B cell (primary cell): ENCODE measurements around the gene CCNB1. TPM values are rescaled to one million over a fixed set of nuclear protein-coding genes. Genes with fewer than 3 reads are reported as not detected.
"Not testable (repeated sequence)": the region's sequence is repeated elsewhere in the genome, so short reads cannot be mapped to it uniquely, and the experiment has no call there.

Experiments used
- ATAC-seq: fragments of 200-7000 bp; cut with Tn5 transposase; one replicate; pipeline ENCODE4 v1.10.0; 2021; ENCODE audit warnings: low read depth, mild to moderate bottlenecking, moderate number of reproducible peaks, moderate library complexity
- CTCF ChIA-PET: fragments of 350-600 bp; sonication (Branson Sonifier 250); formaldehyde crosslinking; loops from one replicate; lab custom pipeline; 2021; ENCODE audit warnings: antibody characterized with exemption, inconsistent platforms; lab: Charles Lee
- POLR2A ChIA-PET: fragments of 350-600 bp; sonication (Branson Sonifier 250); formaldehyde crosslinking; loops from one replicate; lab custom pipeline; 2021; ENCODE audit warnings: antibody characterized with exemption; lab: Charles Lee
- DNase-seq: peaks from one replicate; pipeline ENCODE4 v3.0.0; 2013
- H2AFZ ChIP-seq: 2 replicates; pipeline ENCODE4 v1.6.1; 2012; ENCODE audit warnings: mild to moderate bottlenecking, low read depth, low read length; ENCODE audit not compliant: insufficient read depth, poor library complexity, severe bottlenecking
- H3K27ac ChIP-seq, 2 donors: 1 replicate in 1 of 2; 2 replicates in 1 of 2; pipeline ENCODE4 v1.5.1; 2012 to 2013; ENCODE audit warnings: low read length in 2 of 2, mild to moderate bottlenecking in 2 of 2, moderate library complexity in 1 of 2
- H3K27me3 ChIP-seq, 4 experiments: fragments of 200-600 bp in 1 of 4; sonication (generic) in 1 of 4; replicated peaks in 1 of 4; 1 replicate in 2 of 4; 2 replicates in 2 of 4; pipeline versions ENCODE4 v1.6.1 to v1.7.0; 2013 to 2016; ENCODE audit warnings: low read length in 3 of 4, mild to moderate bottlenecking in 2 of 4, mixed read lengths in 1 of 4, moderate library complexity in 1 of 4; ENCODE audit not compliant: insufficient read depth in 4 of 4, control insufficient read depth in 3 of 4; ENCODE audit errors: control extremely low read depth in 1 of 4
- H3K36me3 ChIP-seq, 2 experiments: replicated peaks in 1 of 2; 1 replicate in 1 of 2; 2 replicates in 1 of 2; pipeline versions ENCODE4 v1.6.1 to v1.7.1; 2013; ENCODE audit warnings: low read length in 1 of 2; ENCODE audit not compliant: insufficient read depth in 2 of 2, control insufficient read depth in 1 of 2; ENCODE audit errors: control extremely low read depth in 1 of 2, extremely low read depth in 1 of 2
- H3K4me1 ChIP-seq, 2 donors: fragments of 200-600 bp in 1 of 2; sonication (generic) in 1 of 2; 1 replicate in 1 of 2; 2 replicates in 1 of 2; pipeline versions ENCODE4 v1.5.1 to v1.6.1; 2013 to 2017; ENCODE audit warnings: low read length in 2 of 2; ENCODE audit not compliant: control insufficient read depth in 2 of 2, insufficient read depth in 2 of 2
- H3K4me2 ChIP-seq: replicated peaks from 2 replicates; pipeline ENCODE3; 2012; ENCODE audit warnings: mild to moderate bottlenecking, low read depth, low read length; ENCODE audit not compliant: poor library complexity, severe bottlenecking
- H3K4me3 ChIP-seq, 5 experiments: fragments of 200-600 bp in 1 of 5; sonication (generic) in 1 of 5; 1 replicate in 3 of 5; 2 replicates in 2 of 5; pipeline versions ENCODE4 v1.5.1 to v1.7.0; 2011 to 2016; ENCODE audit warnings: low read length in 4 of 5, mild to moderate bottlenecking in 4 of 5, low read depth in 2 of 5, control low read depth in 1 of 5, moderate library complexity in 1 of 5; ENCODE audit not compliant: insufficient read depth in 1 of 5; ENCODE audit errors: control extremely low read depth in 1 of 5, extremely low read depth in 1 of 5
- H3K79me2 ChIP-seq: fragments of 200-600 bp; sonication (generic); one replicate; pipeline ENCODE4 v1.6.0; 2016; ENCODE audit warnings: low read length; ENCODE audit not compliant: control insufficient read depth, insufficient read depth
- H3K9ac ChIP-seq: fragments of 200-600 bp; sonication (generic); 2 replicates; pipeline ENCODE4 v1.6.1; 2017; ENCODE audit warnings: mild to moderate bottlenecking, low read length, moderate library complexity
- H3K9me3 ChIP-seq, 3 donors: one replicate each; pipeline versions ENCODE4 v1.6.1 to v1.7.1; 2013; ENCODE audit warnings: low read length in 2 of 3; ENCODE audit not compliant: control insufficient read depth in 2 of 3, insufficient read depth in 1 of 3; ENCODE audit errors: control extremely low read depth in 1 of 3
- H4K20me1 ChIP-seq: 2 replicates; pipeline ENCODE4 v1.6.0; 2012; ENCODE audit warnings: mild to moderate bottlenecking, low read length; ENCODE audit not compliant: insufficient read depth, control insufficient read depth, poor library complexity, severe bottlenecking
- H3K27ac Mint-ChIP-seq: one replicate; pipeline ENCODE4 v1.8.0; 2021; ENCODE audit warnings: mixed read lengths
- H3K27me3 Mint-ChIP-seq: one replicate; pipeline ENCODE4 v1.8.0; 2021; ENCODE audit warnings: mixed read lengths
- H3K4me1 Mint-ChIP-seq: one replicate; pipeline ENCODE4 v1.8.0; 2021; ENCODE audit warnings: mixed read lengths
- H3K4me3 Mint-ChIP-seq: one replicate; pipeline ENCODE4 v1.8.0; 2021; ENCODE audit warnings: mixed read lengths
- H3K9me3 Mint-ChIP-seq: one replicate; pipeline ENCODE4 v1.8.0; 2022; ENCODE audit warnings: mixed read lengths; ENCODE audit not compliant: insufficient read depth
- EZH2 ChIP-seq: IDR thresholded peaks from 2 replicates; pipeline ENCODE4 v1.6.1; 2012; ENCODE audit warnings: borderline replicate concordance, low read depth, mild to moderate bottlenecking, moderate library complexity, low read length; ENCODE audit not compliant: insufficient read depth, poor library complexity, severe bottlenecking
- WGBS: methylation state at CpG from one replicate; pipeline ENCODE4 v1.1.5; 2013; ENCODE audit warnings: missing lambda C conversion rate; ENCODE audit not compliant: insufficient coverage; 5-methylcytosine and 5-hydroxymethylcytosine counted together
- intact Hi-C: fragments of 100-400 bp; cut with micrococcal nuclease; formaldehyde crosslinking; loops from one replicate; pipeline ENCODE4 v1.10.0; 2022
- polyA plus RNA-seq: library from polyadenylated mRNA; depleted of rRNA; stranded (reverse); fragments of >200 nt; gene quantifications from 2 replicates; pipeline ENCODE4 v1.2.3, GENCODE V29; 2012
- total RNA-seq, 2 donors: library from RNA; stranded (reverse); fragments of 120-200 nt in 1 of 2; gene quantifications; 1 replicate in 1 of 2; 2 replicates in 1 of 2; pipeline versions ENCODE4 v1.2.3 to v1.2.4, GENCODE V29; 2013 to 2022
- TF ChIP-seq, protein P1 (sequence below): fragments of 200-600 bp; IDR thresholded peaks from one replicate; pipeline ENCODE4 v1.8.0; 2022; ENCODE audit warnings: antibody characterized with exemption, mild to moderate bottlenecking

The CCNB1 gene
- total and polyA plus RNA-seq, 2 donors (not counting 1 experiment from before 2014, with no cell fraction given) = 2.7 to 8.6 TPM

DNA sequence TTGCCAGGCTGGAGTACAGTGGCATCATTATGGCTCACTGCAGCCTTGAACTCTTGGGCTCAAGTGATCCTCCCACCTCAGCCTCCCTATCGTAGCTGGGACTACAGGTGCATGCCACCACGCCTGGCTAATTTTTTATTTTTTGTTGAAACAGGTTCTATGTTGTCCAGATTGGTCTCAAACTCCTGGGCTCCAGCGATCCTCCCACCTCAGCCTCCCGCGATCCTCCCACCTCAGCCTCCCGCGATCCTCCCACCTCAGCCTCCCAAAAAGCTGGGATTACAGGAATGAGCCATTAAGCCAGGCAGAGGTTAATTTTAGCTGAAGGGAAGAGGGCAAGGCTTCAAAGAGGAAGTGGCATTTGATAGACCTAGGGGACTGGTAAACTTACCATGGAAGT is 32.8 kb upstream of the CCNB1 start:
- TF ChIP-seq, protein P1, sequence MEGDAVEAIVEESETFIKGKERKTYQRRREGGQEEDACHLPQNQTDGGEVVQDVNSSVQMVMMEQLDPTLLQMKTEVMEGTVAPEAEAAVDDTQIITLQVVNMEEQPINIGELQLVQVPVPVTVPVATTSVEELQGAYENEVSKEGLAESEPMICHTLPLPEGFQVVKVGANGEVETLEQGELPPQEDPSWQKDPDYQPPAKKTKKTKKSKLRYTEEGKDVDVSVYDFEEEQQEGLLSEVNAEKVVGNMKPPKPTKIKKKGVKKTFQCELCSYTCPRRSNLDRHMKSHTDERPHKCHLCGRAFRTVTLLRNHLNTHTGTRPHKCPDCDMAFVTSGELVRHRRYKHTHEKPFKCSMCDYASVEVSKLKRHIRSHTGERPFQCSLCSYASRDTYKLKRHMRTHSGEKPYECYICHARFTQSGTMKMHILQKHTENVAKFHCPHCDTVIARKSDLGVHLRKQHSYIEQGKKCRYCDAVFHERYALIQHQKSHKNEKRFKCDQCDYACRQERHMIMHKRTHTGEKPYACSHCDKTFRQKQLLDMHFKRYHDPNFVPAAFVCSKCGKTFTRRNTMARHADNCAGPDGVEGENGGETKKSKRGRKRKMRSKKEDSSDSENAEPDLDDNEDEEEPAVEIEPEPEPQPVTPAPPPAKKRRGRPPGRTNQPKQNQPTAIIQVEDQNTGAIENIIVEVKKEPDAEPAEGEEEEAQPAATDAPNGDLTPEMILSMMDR = no peak
- TF ChIP-seq EZH2 = no peak
- Histone ChIP-seq H3K36me3 (peaks cover 0 to 9% of the 10 kb centered on the region in 2 experiments), H3K4me2 (no peak overlapping the region), H4K20me1 (no peaks in the 10 kb centered on the region), H3K27me3 (no peaks in the 10 kb centered on the region), H3K4me1 (peaks cover 5 to 18% of the 10 kb centered on the region in 2 donors), H3K79me2 (no peaks in the 10 kb centered on the region), H3K9ac (no peak overlapping the region), H3K4me3 (no peak overlapping the region), H2AFZ (no peak overlapping the region), H3K27ac (no peak overlapping the region), H3K9me3 (peaks cover 0 to 6% (median 0%) of the 10 kb centered on the region in 3 donors)
- H3K4me1 Mint-ChIP-seq = peaks cover 29% of the 10 kb centered on the region
- intact Hi-C loops = no loop called here
- POLR2A ChIA-PET = no interaction called here
- peaks cover 3% of the 10 kb centered on the region for H3K9me3 Mint-ChIP-seq
- H3K4me3 Mint-ChIP-seq = no peak overlapping the region
- ATAC-seq = no peak
- no peak for DNase-seq
- H3K27me3 Mint-ChIP-seq = no peaks in the 10 kb centered on the region
- CTCF ChIA-PET = no interaction called here
- no CpG with 5 or more reads among the region's 7 CpGs for WGBS
- no peak overlapping the region for H3K27ac Mint-ChIP-seq

DNA sequence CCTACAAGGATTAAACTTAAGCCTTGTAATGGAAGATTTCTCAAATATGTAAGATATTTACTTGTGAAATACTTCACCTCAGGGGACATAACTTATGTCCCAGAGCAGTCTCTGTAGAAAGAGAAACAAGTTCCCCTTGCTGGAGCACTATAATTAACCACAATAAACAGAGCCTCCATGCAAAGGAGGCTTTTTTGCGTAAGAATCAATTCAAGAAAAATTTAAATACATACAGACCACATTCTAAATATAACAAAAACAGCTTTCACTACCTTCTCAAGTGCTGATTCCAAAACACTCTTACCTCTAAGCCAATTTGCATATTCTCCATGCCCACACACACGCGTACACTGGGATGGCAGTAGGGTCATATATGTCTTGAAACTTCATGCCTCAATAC is 30.7 kb upstream of the CCNB1 start:
- H3K27ac Mint-ChIP-seq = peak overlapping the region; percentile 90
- Histone ChIP-seq H3K4me1 (peaks cover 5 to 18% of the 10 kb centered on the region in 2 donors), H4K20me1 (no peaks in the 10 kb centered on the region), H3K9ac (peak overlapping the region; percentile 1), H3K79me2 (no peaks in the 10 kb centered on the region), H3K4me3 (no peak overlapping the region), H3K4me2 (peak overlapping the region; percentile 9), H3K9me3 (peaks cover 0 to 8% (median 2%) of the 10 kb centered on the region in 3 donors), H3K27ac (peak overlapping the region; percentile 41 to 45), H3K36me3 (no peaks in the 10 kb centered on the region), H2AFZ (peak overlapping the region; percentile 56), H3K27me3 (no peaks in the 10 kb centered on the region)
- TF ChIP-seq EZH2 = no peak
- TF ChIP-seq, protein P1 = no peak
- POLR2A ChIA-PET = interaction anchor here (1.3 kb wide), 1 partner anchor 30 kb away, joined by 4 read pairs; the partner anchor contains the start of gene CCNB1
- H3K4me1 Mint-ChIP-seq = peaks cover 29% of the 10 kb centered on the region
- DNase-seq (peak; percentile 64), ATAC-seq (peak; percentile 87)
- CTCF ChIA-PET = interaction anchor here (0.7 kb wide), 1 partner anchor 43 kb away, joined by 3 read pairs; the partner anchor contains the start of gene SLC30A5
- intact Hi-C loops = loop anchor here (1.0 to 2.0 kb wide), 3 partner anchors 31 to 98 kb away; partner anchors contain the start of genes CCNB1, CDK7 and CENPH
- peaks cover 3% of the 10 kb centered on the region for H3K9me3 Mint-ChIP-seq
- peak overlapping the region; percentile 63 for H3K4me3 Mint-ChIP-seq
- 45% methylated on average over 3 of the region's 3 CpGs for WGBS
- no peaks in the 10 kb centered on the region for H3K27me3 Mint-ChIP-seq

DNA sequence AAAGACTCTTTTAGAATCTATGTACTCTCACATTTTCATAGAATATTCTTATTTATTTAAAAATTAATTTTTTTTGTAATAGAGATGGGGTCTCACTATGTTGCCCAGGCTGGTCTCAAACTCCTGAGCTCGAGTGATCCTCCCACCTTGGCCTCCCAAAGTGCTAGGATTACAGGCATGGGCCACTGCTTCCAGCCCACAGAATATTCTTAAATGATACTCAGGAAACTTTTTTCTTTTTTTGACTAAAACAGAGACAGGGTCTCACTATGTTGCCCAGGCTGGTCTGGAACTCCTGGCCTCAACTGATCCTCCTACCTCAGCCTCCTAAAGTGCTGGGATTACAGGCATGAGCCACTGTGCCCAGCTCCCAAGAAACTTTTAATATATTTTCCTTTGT is 29.7 kb upstream of the CCNB1 start:
- H3K4me1 ChIP-seq = peaks cover 5 to 18% of the 10 kb centered on the region in 2 donors
- ATAC-seq, H3K27ac ChIP-seq, H3K4me3 ChIP-seq, H3K27me3 Mint-ChIP-seq, CTCF ChIA-PET, H3K27ac Mint-ChIP-seq, H3K36me3 ChIP-seq, H3K9me3 Mint-ChIP-seq, H3K4me2 ChIP-seq, H3K9ac ChIP-seq, H3K9me3 ChIP-seq, H2AFZ ChIP-seq, H3K27me3 ChIP-seq, H3K4me3 Mint-ChIP-seq, H4K20me1 ChIP-seq, DNase-seq, H3K79me2 ChIP-seq: not testable (repeated sequence)
- H3K4me1 Mint-ChIP-seq = peaks cover 29% of the 10 kb centered on the region
- WGBS = 100% methylated on average over 1 of the region's 1 CpG
- POLR2A ChIA-PET = interaction anchor here (1.3 kb wide), 1 partner anchor 30 kb away, joined by 4 read pairs; the partner anchor contains the start of gene CCNB1
- intact Hi-C loops = loop anchor here (2.0 kb wide), 1 partner anchor 52 kb away; the partner anchor contains the start of gene CENPH
